Omental fat pad (tissue), 4 donors: ENCODE results near the gene ENTREP1. TPM values are rescaled to one million over a fixed set of nuclear protein-coding genes. Genes with fewer than 3 reads are reported as not detected.

Source experiments
- ATAC-seq: fragments of 150-250 bp; one replicate; pipeline ENCODE4 v1.9.1; 2016; ENCODE audit warnings: mild to moderate bottlenecking, moderate library complexity; ENCODE audit not compliant: low FRiP score
- DNase-seq: peaks from one replicate; pipeline ENCODE4 v3.0.0-alpha.2; 2019; ENCODE audit warnings: low spot score
- CTCF ChIP-seq, 3 donors: fragments of 450-650 bp; IDR thresholded peaks; one replicate each; pipeline ENCODE4 v1.5.1; 2016 to 2017; ENCODE audit warnings: antibody characterized with exemption in 3 of 3, mild to moderate bottlenecking in 3 of 3, moderate library complexity in 2 of 3
- total RNA-seq, 4 donors: library from RNA; depleted of rRNA; stranded (reverse); fragments of >200 nt; gene quantifications; one replicate each; pipeline ENCODE4 v1.1.0, GENCODE V29; 2016

Gene ENTREP1
- total RNA-seq, 4 donors from 2014 or later: 1.9 to 8.0 (median 2.6) TPM

GRCh38 chr9:69344459-69344858 lies 19.4 kb downstream of the ENTREP1 start:
- ATAC-seq: no peak
- no peak for TF ChIP-seq CTCF (IDR thresholded peaks at IDR 0.05)
- no peak for DNase-seq

- no peak for DNase-seq
- TF ChIP-seq CTCF (IDR thresholded peaks at IDR 0.05): no peak
- ATAC-seq: no peak
Observed at GRCh38 chr9:69346596-69347390, 21.8 kb downstream of the ENTREP1 start.

GRCh38 chr9:69347607-69348006 lies 22.6 kb downstream of the ENTREP1 start:
- TF ChIP-seq CTCF (IDR thresholded peaks at IDR 0.05): no peak
- DNase-seq (no peak), ATAC-seq (no peak)

- no peak for TF ChIP-seq CTCF (IDR thresholded peaks at IDR 0.05)
- ATAC-seq (no peak), DNase-seq (no peak)
Observed at GRCh38 chr9:69351227-69351626, 26.2 kb downstream of the ENTREP1 start.

- no peak for ATAC-seq
- no peak for DNase-seq
- TF ChIP-seq CTCF (IDR thresholded peaks at IDR 0.05): no peak
Observed at GRCh38 chr9:69355232-69355631, 30.2 kb downstream of the ENTREP1 start.

- no peak for TF ChIP-seq CTCF (IDR thresholded peaks at IDR 0.05)
- ATAC-seq (no peak), DNase-seq (no peak)
Observed at GRCh38 chr9:69357030-69357775, 32.2 kb downstream of the ENTREP1 start.
